NCI-H226 (cell line): ENCODE measurements around the gene CELSR1.

Source experiments
- DNase-seq: peaks from one replicate; pipeline ENCODE4 v3.0.0-alpha.2; 2015

The CELSR1 gene

DNA sequence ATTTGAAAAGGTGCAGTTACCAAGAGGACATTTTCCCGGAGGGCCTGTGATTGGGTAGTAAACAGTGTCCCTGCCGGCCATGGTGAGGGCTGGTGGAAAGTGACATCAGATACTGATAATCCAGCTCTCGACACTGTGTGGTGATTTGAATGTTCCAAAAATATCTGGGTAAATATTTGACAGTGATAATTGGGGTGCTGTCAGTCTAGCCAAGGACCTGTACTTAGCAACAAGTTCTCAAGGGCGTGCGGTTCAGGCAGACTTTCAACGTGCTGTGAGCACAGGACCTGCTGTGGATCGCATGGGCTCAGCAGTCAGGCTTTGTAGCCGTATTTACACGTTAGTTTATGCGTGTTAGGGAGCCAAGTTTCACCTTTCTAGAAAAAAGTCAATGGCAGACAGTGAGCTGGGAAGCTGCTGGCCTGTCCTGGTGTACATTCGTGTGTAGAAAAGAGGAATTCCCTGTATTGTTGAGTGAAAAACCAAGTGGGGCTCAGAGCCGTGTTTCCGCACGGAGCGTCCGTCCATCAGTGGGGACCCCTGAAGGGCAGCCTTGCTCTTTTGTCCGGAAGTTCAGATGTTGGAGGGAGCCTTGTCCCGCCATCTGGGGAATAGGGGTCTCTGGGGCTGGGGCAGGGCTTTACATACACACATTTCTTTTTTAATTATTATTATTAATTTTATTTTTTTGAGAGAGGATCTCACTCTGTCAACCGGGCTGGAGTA lies 190.6 kb downstream of the CELSR1 start:
- DNase-seq: no peak

DNA sequence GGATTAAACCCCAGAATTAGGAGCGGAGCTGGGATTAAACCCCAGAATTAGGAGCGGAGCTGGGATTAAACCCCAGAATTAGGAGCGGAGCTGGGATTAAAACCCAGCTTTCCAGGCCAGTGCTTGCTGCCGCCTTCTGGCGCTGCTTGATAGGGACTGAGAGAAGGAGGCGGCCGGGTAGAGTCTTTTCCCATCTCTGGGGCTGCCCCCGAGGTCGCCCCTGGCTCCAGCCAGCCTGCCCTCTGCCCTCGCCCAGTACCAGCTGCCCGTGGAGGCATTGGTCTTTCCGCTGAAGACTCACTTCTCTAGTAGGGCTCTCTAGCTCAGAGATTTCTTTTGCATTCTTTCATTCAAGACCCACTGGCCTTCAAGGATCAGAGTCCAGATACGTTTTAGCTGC lies 196.7 kb downstream of the CELSR1 start:
- DNase-seq: no peak

DNA sequence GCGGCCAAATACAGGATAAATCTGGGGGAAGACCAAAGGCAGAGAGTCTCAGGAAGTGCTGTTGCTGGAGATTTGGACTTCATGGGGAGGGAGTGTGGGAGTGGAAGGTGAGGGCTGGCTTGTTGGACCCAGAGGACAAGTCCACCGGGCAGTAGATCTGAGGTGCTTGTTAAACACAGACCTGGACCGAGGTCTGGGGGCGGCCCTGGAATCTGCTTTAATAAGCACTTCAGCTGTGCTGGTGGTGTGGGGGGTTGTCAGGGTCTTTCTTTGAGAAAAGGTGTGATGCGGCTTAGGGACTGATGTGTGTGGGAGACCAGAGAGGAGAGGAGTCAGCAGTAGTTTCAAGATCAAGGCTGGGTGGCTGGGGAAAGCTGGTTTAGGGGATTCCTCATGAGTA lies 197.5 kb downstream of the CELSR1 start:
- DNase-seq: no peak

DNA sequence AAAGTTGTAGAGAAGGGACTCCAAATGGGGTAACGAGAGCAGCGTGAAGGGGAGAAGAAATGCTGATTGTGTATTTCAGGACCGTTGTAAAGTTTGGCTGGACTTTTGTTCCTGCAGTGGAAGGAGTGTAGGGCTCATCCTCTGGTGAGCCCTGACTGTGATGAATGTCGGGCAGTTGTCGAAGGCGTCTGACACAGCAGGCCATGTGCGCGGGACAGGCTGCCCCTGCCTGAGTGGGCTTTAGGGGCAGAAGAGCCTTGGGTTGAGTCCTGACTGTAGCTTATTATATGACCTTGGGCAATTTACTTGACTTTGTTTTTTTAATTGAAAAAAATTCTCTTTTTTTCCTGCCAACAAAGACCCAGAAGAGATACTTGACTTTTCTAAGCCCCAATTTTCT lies 198.8 kb downstream of the CELSR1 start:
- no peak for DNase-seq

DNA sequence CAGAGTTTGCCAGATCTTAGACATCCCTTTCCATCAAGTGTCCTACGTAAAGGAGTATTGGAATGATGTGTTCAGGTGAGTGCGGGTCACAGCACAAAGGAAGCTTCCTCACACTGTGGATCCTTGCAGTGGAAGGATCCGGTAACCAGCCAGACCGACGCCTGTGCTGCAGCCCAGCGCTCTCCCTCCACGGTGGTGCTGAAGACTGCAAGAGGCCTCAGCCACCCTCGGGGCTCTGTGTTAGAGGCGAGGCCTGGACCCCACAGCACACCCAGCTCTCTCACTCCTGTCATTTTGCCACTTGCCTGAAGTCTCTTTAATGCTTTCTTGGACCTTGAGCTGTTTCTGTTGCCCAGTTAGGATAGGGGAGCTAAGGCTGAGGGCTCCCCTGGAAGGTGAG lies 199.6 kb downstream of the CELSR1 start:
- DNase-seq: no peak

DNA sequence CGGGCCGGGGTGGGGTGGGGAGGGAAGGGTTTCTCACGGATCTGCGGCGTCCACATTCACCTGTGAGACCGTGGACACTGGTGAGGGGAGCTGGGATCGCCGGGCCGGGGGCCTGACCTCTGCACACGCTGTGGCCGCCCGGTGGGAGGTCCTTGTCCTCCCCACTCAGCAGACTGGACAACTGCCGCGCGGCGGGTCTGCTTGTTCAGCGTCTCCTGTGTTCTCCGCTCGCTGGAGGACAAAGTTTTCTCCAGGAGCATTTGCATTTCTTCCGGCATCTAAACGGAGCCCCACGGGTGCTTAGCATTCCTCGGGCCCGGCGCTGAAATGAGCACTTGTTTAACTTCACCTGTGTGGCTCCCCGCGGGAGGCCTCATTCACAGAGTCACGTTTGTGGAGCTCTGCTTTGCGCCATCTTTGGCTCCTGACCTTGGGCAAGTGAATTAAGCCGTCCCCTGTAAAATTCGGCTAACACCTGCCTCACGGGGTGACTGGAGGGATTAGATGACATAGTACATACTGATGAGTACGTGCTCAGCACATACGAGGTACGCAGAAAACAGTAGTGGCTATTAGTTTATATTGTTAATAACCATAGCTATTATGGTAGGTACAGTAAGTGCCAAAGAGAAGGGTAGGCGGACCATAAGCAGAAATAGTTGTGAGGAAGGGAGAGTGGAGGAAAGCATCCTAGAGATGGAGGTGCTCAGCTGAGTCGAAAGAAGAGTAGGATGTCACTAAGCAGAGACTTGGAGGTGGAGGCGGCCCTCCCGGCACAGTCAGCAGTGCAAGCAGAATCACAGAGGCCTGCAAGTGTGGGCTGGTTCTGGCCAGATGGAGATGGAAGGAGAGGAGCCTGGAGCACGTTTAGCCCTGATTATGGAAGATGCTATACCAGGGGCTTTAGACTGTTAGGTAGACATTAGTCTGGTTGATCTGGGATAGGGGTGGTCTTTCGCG lies 201.0 kb downstream of the CELSR1 start:
- no peak for DNase-seq

DNA sequence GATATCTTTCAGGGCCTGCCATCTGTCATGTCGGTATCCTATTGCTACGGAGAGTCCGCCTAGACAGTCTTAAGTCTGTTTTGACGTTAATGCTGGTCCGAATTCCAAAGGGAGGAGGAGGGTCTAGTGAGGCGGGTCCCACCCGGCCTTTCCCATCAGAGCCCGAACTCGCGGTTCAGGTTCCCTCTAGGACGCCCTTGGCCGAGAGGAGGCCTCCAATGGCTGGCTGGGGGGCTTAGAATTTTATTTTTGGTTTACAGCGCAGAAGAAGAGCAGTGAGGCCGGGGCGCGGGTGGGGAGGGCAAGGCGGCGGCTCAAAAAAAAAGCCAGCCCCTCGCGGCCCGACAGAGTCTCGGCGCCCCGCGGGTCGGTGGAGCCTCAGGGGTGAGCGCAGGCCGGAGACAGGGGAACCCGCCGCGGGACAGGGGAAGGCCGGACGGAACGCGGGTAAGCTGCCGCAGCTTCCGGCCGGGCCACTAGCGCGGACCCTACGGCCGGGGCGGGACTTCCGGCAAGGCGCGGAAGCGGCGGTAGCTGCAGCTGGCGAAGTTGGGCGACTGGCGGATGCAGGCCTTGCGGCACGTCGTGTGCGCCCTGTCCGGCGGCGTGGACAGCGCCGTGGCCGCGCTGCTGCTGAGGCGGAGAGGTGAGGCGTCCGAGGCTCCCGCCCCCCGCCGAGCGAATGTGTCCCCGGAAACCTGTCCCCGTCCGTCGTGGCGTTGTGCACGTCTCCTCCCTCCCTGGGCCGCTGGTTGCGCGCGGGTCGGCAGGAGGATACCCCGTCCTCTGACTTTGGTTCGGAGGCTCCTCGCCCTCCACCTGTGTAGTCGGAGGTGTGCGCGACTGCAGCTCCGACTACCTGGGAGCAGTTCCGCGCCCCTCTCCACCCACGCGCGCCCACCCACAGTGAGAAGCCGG lies 202.0 kb downstream of the CELSR1 start, which contains the start of gene TRMU:
TRMU (plus strand) TSS at position 514 of the 918 bp plus-strand sequence; CDS start at position 565, 51 bp downstream.
- DNase-seq: peak; percentile 61

DNA sequence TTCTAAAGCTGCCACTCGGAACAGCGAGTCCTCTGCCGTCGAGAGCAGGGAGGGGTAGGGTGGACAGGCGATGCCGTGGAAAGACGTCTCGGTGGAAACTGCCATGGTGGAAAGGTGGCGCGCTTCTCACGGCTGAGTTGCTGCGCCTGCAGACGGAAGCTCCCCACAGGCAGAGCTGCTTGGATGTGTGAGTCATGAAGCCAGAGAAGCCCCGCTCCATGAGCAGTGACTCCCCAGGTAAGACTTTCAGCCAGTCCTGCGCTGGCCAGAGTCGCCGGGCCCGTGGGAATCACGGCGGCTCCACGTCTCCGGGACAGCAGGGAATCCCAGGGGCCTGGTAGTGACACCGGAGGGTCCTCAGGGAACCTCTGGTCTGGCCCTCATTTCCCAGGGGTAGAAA lies 205.9 kb downstream of the CELSR1 start:
- DNase-seq: no peak

DNA sequence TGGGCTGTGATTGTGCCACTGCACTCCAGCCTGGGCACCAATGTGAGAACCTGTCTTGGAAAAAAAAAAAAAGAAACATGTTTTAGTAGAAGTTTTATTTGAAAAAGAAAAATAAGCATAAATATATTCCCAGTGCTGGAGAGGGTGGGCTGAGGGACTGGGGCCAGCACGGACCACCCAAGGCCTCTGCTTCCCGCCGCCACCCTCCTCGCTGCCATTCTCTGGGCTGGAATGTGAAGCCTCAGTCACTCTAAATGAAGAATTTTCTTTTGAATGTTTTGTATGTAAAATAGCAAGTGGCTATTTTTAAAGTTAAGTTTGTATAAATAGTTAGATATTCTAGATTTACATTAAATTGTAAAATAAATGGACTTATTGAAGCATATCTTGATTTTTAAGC lies 207.0 kb downstream of the CELSR1 start:
- no peak for DNase-seq

DNA sequence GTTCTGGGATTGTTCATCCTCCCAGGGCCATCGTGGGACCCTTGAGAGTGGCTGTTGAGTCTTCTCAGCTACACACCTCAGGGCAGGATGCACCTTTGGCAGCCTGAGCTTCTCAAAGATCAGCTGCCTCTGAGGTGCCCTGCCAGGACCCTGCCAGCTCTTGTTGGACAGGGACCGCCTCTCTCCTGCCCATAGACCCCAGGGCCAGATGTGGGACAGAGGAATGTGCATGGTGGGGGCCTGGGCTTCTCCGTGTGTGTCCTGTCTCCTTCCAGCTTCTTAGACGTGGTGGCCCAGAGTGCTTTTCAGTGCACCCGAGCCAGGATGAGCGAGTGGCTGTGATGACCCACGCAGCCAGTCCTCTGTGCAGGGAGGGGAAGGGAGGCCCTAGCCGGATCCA lies 207.8 kb downstream of the CELSR1 start:
- no peak for DNase-seq

DNA sequence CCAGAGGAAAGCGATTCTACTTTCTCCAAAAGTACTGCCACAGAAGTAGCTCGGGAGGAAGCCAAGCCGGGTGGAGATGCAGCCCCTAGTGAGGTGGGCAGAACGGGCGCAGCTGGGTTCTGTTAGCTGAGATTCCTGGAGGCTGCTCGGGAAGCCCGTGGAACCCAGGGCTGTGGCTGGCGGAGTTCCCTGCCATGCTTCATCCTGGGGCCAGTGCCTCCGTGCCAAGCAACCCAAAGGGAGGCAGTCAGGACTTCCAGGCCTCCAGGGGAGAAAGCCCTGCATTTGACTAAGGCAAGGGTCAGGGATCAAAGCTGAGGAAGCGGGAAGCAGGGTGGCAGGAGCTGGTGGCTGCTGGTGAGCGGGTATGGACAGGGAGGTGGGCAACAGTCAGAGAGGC lies 208.6 kb downstream of the CELSR1 start:
- DNase-seq: no peak

DNA sequence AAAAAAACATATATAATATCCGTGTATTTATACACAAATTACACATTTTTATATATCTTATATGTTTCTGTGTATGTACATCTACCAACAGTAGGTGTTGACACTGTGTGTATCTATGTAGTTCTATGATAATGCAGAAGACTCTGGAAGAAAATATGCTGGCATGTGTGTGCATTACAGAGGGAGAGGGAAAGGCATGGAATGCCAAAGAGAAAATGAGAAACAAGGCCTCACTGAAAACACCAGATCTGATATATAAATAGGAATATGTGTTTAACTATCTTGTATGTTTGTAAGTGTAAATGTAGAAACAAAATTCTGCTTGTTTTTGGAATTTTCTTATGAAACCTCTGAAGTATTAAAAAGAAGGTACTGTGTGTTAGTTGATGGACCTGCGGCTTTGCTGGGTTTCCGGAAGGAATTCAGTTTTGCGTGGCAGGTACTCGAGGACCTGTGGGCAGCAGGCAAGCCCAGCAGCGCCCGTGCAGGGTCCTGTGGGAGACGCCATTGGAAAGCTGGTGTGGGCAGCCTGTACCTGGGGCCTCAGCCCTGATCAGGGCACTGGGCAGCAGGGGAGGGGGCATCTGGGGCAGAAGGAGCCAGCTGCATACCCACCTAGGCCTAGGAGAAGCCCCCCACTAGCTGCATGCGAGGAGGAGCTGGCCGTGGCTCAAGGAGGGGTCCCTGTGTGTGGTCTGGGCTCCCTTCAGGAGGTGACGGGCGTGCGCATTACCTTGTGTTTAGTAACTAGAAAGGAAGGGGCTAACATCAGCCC lies 209.5 kb downstream of the CELSR1 start:
- no peak for DNase-seq

DNA sequence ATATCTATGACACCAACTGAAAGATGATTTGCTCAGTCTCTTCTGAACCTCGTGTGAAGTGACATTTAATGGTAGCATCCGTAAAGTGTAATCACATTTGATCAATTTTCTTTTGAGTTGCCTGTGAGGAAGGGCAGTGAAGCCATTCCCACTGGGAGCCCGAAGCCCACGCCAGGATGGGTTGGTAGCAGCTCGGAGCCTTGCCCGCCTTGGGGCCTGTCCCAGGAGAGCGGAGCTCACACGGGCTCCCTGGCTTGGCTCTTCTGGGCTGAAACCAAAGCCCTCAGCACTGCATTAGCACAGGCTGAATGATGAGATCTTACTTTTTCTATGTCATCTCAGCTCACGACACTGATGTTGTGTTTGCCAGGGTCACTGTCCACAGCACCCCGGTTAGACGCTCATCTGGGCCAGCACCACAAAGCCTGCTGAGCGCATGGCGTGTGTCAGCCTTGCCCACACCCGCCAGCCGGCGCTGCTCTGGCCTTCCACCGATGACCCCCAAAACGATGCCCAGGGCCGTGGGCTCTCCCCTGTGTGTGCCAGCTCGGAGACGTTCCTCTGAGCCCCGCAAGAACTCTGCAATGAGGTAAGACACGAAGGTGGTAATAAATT lies 211.2 kb downstream of the CELSR1 start:
- no peak for DNase-seq

DNA sequence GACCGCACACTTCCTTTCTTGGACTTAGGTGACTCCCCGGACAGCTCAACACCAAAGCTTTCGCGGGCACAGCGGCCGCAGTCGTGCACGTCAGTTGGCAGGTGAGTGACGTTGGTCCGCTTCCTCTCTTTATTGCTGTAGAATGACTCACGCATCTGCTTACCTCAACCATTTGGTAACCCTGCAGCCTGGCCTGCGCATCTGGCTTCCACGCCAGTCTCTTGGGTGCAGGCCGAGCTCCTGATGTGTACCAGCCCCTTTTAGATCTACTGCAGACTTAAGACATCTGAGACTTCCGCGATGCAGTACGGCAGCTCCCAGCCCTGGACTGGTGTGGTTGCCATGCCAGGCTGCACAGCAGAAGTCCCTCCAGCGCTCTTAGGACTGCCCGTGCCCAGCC lies 214.3 kb downstream of the CELSR1 start:
- DNase-seq: no peak

DNA sequence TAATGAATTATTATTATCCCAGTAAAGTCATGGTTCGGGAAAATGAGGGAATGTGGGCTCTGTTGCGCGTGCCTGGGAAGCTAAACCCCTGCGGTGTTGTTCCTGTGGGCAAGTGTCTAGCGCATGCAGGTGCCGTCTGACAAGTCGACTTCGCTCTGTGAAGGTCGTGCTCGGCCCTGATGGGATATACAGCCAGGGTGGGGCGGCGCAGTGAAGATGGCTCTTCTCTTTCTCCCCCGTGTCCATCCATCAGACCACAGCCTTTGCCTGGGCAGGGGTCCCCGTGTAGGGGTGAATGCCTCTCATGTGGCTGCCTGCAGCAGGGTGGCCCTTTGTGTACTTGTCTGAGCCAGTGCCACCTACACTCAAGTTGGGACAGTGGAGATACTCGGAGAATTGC lies 214.7 kb downstream of the CELSR1 start:
- DNase-seq: no peak

DNA sequence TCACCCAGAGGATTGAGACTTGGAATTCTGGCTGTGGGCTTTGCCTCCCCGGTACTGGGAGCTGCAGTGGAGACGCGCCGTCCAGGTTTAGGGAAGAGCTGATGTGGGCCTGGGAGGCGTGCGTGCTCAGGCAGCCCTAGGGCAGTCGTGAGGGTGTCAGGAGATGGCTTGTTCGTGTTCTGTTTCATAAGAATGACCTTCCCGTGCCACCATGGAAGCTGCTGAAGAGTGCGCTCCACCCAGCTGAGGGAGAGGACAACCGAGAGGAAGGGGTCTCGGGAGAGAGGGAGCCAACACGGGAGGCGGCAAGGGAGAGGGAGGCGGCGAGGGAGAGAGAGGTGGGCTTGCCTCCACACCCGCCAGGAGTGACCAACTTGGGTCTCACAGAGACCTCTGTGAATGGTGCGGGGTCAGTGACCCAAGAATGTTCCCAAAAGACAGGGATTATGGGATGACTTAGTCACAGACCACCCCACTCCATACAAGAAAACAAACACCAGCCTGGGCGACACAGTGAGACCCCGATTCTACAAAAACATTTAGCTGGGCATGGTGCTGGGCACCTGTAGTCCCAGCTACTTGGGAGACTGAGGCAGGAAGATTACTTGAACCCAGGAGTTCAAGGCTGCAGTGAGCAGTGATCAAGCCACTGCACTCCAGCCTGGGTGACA lies 216.6 kb downstream of the CELSR1 start:
- no peak for DNase-seq

DNA sequence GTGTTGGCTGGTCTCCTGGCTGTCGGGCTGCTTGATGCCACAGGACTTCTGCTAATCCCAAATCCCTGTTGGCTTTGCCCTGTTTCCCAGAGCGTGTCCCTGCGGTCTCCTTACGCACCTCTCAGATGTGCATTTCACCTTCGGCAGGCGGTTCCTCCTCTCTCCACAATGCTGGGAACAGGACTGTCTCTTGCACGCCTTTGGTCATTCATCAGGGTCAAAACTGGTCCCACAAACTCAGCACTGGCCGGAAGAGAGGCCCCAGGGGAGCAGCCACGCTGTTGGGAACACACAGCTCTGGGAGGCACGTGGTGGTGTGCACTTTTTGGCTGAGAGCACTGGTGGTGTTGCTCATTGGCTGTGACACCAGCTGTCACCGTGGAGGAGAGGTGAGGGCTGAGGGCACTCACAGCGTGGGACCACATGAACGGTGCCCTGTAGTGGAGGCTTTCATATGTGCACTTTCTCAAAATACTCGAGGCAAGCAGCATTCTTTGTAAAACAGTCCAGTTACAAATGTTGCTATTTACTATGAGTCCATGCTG lies 217.2 kb downstream of the CELSR1 start:
- DNase-seq: no peak

DNA sequence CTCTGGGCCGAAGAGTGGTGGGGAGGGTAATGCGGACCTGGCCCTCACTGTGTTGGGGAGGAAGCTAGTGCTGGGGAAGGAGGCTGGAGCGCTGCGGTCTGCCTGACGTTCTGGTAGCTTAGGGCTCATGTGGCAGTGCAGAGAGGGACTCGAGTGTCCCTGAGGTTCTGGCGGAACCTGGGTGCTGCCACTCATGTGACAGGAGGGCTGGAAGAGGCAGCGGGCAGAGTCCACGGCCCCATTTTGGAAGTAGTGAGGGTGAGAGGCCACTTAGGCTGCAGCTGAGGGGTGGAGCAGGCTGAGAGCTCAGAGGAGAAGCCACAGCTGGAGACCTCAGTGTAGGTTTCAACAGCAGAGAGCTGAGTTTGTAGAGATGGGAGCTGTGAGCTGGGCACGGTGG lies 218.1 kb downstream of the CELSR1 start:
- no peak for DNase-seq

DNA sequence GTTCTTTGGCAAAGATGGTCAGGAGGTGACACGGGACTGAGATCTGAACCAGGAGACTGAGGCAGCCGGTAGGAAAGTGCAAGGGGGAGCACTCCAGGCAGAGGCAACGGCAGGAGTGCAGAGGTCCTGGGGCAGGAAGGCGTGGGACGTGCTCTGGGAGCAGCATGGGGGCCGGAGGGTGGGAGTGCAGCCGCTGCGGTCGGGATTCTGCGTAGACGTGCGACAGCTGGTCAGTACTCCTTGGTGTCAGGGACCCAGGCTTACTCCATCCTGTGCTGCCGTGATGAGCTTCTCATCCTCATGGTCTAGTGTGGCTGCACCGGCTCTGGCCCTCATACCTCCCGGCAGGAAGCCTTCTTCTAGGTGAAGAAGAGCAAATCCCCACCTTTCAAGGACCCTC lies 218.8 kb downstream of the CELSR1 start:
- DNase-seq: no peak

DNA sequence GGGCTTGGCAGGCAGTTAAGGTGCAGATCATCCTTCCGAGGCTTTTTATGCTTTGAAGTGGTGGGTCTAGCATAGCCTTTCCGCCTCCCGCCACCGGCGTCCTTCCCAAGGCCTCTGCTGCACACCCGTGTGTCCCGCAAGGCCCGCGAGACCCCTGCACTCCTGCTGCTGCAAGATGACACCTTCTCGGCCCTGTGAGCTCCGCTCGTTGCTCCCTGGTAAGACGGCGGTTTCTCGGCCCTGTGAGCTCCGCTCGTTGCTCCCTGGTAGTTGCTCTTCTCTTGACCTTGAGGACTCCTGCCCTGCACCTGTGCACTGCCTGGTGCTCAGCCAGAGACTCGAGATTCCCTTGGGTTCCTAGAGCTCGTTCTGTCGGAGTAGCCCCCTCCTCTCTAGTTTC lies 219.8 kb downstream of the CELSR1 start:
- no peak for DNase-seq

DNA sequence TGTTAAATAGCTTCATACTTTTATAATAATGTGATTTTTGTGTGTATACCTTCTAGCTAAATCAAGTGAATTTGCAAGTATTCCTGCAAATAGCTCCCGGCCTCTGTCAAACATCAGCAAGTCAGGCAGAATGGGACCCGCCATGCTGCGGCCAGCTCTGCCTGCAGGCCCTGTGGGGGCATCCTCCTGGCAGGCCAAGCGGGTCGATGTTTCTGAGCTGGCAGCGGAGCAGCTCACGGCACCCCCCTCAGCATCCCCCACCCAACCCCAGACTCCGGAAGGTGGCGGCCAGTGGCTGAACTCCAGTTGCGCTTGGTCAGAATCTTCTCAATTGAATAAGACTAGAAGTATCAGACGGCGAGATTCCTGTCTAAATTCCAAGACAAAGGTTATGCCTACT lies 221.4 kb downstream of the CELSR1 start:
- DNase-seq: no peak
